OCI-M2 (cell line): ENCODE results near the gene OR5B17.
"Not testable (repeated sequence)": the region's sequence is repeated elsewhere in the genome, so short reads cannot be mapped to it uniquely, and the experiment has no call there.

ENCODE experiments used
- DNase-seq: peaks from one replicate; lab custom pipeline; 2025; ENCODE audit not compliant: unreplicated experiment; lab: John Stamatoyannopoulos, UW

OR5B17 gene

DNA sequence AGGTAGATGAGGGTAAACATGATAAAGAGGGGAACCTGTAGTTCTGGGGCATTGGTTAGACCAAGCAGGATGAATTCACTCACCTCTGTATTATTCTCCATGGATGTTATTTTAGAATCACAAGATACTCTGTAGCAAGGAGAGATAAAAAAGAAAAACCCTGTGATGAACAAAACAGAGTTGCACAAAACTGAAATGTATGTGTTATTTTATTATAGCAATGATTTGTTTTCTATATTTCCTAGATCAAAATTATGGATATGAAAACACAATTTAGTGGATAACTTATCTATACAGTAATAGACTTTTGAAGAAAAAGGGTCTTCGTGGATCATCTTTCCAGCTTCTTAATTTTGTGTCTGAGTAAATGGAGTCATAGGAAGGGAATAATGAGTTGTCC lies at the start of gene OR5B17:
OR5B17 (minus strand) TSS at position 101 of the 400 bp plus-strand sequence; CDS start at position 101, 0 bp downstream.
- no peak for DNase-seq

GRCh38 chr11:58406774-58407173 lies 47.9 kb upstream of the OR5B17 start, which contains the start of gene OR5B3:
Gene OR5B3, minus strand, starts transcription at chr11:58406874. Its CDS starts 3,465 bp downstream, at chr11:58403409.
- DNase-seq: no peak

GRCh38 chr11:58399622-58400021 lies 40.8 kb upstream of the OR5B17 start:
- DNase-seq: not testable (repeated sequence)

- no peak for DNase-seq
Measured at GRCh38 chr11:58395581-58395980, 36.7 kb upstream of the OR5B17 start.

GRCh38 chr11:58394195-58394594 lies 35.3 kb upstream of the OR5B17 start:
- DNase-seq: no peak

- no peak for DNase-seq
Measured at GRCh38 chr11:58392746-58393145, 33.9 kb upstream of the OR5B17 start.

- DNase-seq: no peak
Measured at GRCh38 chr11:58391879-58392278, 33.0 kb upstream of the OR5B17 start.

DNA sequence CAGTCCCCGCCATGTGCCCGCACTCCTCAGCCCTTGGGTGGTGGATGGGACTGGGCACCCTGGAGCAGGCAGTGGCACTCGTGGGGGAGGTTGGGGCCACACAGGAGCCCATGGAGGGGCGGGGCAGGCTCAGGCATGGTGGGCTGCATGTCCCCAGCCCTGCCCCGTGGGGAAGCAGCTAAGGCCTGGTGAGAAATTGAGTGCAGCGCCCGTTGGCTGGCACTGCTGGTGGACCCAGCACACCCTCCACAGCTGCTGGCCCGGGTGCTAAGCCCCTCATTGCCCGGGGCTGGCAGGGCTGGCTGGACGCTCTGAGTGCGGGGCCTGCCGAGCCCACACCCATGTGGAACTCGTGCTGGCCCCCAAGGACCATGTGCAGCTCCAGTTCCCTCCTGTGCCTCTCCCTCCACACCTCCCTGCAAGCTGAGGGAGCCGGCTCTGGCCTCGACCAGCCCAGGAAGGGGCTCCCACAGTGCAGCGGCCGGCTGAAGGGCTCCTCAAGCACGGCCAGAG lies 31.7 kb upstream of the OR5B17 start:
- no peak for DNase-seq

GRCh38 chr11:58354727-58355126 lies 4.1 kb downstream of the OR5B17 start:
- no peak for DNase-seq

DNA sequence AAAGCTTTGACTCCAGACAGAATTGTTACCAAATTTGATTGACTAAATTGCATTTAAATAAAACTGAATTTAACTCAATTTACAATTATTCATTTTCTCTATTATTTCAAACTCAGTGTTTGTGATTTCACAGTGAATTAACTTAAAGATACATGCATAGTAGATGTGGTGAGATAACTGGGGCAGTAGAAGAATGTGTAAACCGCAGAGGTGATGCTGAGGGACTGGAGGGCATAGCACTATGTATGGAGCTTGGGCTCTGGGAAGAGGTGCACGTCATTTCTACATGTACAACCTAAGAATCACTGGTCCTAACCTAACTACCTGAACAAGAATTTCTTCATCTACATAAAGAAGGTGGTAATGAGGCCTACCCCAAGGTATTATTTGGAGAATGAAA lies 13.7 kb downstream of the OR5B17 start:
- no peak for DNase-seq

DNA sequence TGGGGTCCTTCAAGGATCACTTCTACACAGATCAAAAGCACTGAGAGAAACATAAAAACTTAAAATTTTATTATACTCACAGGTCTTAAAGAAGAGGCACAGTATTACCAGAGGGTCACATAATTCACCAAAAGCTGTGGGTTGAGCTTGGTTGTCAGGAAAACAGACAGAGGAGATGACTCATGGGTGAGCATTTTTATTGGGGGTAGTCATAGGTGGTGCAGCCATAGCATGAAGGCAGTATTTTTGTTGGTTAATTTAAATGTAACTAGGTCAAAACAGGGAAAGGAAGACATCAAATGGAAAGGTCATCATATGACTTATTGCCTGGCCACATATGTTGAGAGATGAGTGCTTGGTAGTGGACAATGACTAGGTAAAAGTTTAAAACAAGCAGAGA lies 24.2 kb downstream of the OR5B17 start:
- DNase-seq: no peak

DNA sequence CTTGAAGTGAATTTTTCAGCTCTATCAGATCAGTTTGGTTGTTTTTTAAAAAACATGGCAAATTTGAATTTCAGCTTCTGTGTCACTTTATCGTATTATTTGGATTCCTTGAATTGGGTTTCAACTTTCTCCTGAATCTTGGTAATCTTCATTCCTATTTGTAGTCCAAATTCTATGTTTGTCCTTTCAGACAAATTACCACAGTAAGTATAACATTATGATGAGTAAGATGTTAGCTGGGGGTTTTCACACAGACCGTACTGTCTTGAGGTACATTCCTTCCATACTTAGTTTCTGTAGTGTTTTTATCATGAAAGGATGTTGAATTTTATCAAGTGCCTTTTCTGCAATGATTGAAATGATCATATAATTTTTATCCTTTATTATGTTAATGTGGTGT lies 28.0 kb downstream of the OR5B17 start:
- no peak for DNase-seq

GRCh38 chr11:58318532-58318931 lies 40.3 kb downstream of the OR5B17 start:
- DNase-seq: no peak

GRCh38 chr11:58316142-58316541 lies 42.7 kb downstream of the OR5B17 start:
- no peak for DNase-seq
